HG02973 (cell line): Measurements from ENCODE around the gene MACROD2.

Source experiments
- ATAC-seq: cut with Tn5 transposase; IDR thresholded peaks from one replicate; pipeline ENCODE4 v1.9.1; 2021; ENCODE audit warnings: moderate library complexity; ENCODE audit not compliant: unreplicated experiment

The MACROD2 gene

DNA sequence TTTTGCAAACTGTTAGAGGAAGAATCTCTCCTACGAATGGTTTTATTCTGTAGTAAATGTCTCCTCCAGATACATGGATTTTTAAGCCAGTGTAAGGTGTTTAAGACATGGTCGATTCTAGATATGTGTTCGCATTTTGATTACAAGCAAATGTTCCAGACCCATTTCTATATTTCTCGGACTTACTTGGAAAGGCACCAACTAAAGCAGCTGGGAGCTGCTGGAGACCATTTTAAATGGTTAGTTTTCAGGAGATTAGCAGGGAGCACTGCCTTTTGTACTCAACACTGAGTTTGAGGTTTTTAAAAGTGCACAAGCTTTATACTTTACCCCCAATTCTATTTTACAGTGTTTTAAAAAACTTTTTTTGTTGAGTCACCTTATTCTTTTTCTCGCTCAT, 1720.9 kb downstream of the MACROD2 start:
- no peak for ATAC-seq

DNA sequence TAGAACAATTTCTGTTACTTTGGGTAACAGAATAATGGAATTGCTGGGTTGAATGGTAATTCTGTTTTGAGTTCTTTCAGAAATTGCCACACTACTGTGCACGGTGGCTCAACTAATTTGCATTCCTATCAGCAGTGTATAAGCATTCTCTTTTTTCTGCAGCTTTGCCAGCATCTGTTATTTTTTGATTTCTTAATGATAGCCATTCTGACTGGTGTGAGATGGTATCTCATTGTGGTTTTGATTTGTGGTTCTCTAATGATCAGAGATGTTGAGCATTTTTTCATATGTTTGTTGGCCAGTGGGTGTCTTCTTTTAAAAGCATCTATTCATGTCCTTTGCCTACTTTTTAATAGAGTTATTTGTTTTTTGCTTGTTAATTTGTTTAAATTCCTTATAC, 1731.1 kb downstream of the MACROD2 start:
- no peak for ATAC-seq

DNA sequence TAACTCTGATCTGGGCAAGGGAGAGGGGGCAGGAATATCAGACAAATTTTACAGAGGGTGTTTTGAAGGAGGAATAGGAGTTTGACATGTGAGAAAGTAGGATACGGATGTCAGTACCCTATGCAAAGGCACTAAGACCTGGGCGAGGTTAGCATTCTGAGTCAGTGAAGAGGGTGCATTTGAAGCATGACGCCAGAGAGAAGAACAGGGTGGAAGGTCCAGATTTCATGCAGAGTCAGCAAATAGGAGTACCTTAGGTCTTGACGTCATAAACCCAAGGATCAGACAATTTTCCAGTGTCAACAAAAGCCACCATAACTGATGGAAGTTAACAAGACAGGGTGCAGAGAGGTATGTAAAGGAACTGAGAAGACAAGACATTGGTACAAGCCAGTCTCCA, 1738.7 kb downstream of the MACROD2 start:
- ATAC-seq, result no peak

DNA sequence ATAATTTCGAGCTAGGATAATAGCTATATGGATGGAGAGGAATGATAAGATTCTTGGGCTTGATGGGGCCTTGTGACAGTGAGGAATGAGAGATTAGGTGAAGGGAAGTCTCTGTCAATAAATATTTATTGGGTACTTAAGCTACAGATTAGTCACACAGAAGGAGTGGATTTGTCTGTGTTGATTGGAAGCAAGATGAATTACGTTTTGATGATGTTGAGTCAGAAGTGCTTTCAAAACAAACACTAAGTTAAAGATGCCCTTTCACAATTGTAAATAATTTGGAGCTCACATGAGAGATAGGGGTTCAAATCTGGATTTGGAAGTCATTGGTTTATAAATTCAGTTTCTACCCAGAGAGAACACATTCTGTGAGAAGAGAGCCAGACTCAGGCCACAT, 1743.7 kb downstream of the MACROD2 start:
- no peak for ATAC-seq

DNA sequence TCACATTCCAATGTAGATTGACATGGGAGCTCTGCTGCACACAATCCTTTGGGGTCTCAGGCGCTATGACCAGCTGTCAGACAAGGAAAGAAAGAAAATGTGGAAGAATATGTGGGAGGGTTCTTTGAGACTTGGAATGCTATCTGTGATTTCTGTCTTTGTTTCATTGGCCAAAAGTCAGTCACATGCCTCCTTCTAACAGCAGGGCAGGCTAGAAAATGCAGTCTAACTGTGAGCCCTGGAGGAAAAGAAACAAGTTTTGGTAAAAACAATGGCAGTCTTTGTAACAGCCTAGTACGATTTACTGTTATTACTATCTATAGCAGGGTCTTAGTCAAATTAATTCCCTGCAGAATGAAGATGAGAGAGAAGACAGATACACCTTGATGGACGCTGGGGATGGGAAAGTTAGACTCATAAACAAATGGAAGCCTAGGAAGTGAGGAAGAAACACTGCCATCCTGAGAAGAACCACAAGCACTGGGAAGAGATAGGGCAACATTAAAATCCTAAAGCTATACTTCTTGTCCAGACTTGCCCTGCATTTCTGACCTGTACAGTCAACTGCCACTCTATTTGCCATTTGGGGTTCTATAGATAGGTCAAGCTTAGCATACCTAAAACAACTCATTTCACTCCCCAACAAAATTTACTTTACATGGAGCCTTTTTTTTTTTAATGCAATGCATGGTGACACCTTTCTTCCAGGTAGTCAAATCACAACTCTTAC, 1744.9 kb downstream of the MACROD2 start:
- no peak for ATAC-seq

DNA sequence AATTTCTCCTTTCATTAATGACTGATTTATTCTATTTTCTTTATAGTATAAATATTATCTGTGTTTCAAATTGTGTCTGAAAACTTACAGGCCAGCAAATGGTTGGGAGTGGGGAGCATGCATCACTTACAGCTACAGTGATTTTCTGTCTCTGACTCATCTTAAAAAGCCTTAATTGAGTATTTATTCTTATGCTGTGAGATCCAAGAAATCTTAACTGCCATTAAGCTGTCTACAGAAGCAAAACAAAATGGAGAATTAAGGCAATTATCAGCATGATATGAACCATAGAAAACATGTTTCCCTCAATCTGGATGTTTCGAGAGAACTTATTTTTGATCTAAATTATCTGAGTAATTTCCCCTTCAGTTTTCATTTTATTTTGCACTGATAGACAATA, 1746.8 kb downstream of the MACROD2 start:
- no peak for ATAC-seq

DNA sequence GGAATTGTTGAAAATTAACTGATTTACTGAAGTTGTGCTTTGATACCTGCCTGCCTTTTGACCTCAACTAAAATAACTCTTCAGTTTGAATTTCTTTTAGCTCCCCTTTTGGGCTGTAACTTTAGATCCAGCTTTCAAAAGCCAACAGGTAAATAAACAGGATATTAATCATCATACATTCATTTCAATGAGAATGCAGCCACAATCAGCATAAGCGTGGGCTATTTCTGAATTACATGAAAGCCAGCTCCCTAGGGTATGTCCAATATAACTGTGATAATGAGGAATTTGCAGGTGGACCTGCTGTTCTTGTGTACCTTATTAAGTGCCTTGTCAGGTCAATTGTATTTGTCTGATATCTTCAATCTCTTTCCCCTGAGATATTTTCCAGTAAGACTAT, 1747.3 kb downstream of the MACROD2 start:
- no peak for ATAC-seq

DNA sequence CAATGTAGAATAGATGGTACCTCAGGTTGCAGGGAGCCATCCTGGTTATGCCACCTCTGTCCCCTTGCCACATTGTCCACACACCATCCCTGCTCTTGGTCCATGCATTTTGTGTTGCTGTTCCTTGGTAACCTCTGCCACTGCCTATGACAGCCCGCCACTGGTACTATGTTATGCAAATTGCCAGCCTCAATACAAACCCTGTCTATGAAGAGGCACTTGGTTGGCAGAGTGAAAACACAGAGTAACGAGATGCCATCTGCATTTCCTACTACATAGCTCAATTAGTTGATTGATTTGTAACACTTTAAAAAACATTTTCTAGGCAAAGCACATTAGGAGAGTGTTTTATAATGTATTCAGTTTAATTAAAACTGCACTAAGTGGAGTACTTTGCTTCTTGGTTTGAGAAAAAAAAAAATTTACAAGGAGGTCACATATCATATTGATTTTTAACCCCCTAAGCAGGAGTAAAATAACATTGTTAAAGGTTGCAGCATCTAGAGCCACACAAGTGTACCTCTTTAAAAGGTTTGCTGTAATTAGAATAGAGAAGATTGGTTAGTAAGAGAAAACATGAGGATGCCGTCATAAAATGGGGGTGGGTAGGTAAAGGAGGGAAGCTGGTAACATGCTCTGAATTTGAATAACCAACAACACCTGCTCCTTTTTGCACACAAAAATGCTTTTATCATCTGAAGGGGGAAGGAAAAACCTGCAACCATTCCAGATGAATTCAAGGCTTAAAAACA, 1760.9 kb downstream of the MACROD2 start:
- ATAC-seq, result no peak

DNA sequence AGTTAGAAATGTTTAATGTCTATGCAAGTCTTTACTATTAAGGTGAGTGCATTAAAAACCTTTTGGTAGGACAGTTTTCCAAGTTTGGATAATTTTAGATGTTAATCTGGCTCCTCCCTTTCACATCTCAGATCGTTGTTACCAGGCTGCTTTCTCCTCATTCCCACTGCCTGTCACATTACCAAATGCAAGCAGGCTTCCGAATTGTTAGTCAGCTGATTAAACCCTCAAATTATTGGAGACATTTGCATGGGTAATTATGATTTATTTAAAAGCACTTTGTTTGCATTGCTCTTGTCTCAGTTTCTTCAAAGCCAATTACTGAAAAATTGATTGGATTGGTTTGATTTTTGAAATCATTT, 1761.4 kb downstream of the MACROD2 start:
- ATAC-seq, result no peak

DNA sequence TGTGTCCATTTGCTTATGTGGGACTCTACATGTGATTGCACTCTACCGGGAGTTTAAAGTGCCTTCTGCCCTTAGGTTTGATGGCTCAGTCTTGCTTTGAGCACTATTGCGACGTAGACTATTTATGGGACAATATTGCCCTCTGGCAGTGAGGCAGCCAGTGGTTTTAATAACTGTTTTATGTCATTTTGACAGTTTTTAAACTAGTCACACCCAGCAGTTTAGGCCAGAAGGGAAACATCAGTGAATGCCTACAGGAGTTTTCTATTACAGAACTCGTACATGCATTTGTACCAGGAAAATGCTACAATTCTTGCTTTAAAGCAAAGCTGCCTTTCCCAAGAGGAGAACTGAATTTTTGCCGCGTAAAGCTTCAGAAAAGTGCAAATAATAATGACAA, 1764.3 kb downstream of the MACROD2 start:
- no peak for ATAC-seq

DNA sequence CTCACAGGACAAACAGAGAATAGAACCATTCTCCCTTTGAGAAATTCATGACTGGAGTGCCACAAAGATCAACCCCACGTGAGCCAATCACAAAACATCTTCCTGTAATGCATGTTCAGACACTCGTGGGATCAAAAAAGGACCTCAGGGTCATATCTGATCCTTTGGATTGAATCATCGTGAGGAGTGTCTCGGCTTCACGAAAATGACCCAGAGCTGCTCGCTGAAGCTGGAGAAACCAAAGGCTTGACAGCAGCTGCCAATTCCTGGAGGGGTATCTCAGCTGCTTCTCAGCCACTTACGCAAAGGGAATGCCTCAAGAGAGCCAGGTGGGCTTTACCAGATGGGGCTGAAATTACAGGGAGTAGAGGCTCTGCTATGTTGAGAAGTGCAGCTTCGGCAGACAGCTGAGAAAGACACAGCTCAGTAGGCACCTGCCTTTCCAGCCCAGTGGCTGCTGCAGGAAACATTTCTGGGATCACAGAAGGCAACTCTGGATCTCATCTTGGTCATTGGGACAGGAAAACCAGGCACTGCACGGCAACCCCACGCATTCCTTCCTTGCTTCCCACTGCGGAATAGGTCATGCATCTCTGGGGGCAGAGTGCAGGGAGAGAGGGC, 1764.8 kb downstream of the MACROD2 start:
- ATAC-seq, result no peak

DNA sequence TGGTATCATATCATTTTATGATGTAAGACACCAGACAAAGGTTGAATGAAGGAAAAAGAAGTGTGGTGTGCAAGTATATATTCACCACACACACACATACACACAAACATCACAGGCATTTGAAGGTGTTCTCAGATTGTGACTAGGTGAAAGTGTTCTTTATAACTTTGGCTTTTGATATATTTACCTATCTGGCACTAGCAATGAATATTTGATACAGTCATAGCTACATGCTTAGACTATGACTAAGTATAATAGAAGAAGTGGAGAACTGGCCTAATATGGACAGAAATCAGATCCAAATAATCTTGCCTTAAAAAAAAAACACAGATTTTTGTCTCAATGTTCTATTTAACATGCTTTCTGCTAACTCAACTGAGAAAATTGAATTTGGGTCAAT, 1768.0 kb downstream of the MACROD2 start:
- ATAC-seq, result no peak

DNA sequence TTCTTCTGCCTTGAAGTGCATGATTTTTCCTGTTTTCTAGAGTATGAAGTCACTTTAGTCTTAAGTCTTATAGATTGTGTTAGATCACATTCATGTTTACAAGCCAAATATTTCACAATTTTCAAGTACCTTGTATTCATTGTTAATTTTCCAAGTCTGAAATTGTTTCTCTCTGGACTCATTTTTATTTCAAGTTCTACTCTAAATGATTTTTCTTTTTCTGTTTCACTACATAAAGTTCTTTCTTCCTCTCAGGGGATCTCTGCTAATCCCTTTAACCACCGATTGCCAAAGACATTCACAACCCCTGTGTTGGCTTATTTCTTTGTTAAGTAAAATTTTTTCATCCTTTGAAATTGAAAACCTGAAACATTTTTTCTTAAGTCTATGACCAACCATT, 1772.3 kb downstream of the MACROD2 start:
- no peak for ATAC-seq

DNA sequence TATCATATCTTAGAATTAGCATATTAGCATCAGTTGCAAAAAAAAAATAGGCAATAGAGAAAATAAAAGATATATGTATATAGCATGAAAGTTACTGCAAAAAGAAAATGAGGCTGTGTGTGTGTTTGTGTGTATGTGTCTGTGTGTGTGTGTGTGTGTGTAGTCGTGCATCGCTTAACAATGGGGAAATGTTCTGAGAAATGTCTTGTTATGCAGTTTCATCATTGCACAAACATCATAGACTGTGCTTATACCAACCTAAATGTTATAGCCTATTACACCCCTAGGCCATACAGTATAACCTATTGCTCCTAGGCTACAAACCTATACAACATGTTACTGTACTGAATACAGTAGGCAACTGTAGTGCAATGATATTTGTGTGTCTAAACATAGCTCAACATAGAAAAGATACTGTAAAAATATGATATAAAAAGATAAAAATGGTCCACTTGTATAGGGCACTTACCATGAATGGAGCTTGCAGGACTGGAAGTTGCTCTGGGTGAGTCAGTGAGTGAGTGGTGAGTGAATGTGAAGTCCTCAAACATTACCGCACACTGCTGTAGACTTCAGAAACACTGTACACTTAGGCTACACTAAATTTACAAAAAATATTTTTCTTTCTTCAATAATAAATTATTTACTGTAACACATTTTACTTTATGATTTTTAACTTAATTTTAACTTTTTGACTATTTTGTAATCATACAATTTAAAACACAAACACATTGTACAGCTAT, 1772.9 kb downstream of the MACROD2 start:
- ATAC-seq, result no peak

DNA sequence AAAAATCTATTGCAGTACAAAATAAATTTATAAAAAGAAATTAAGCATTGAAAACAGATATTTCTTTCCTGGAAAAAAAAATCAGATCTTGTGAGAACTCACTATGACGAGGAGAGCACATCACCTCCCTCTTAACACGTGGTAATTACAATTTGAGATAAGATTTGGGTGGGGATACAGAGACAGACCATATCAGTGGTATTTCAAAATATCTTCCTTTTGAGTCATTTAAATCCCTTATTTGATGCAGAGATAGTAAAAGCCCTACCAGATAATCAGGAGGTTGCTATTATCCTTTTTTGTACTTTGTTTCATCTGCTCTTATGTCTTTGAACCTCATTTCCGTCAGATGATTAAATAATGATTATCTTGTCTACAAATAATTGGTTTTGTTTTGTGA, 1777.5 kb downstream of the MACROD2 start:
- ATAC-seq, result no peak

DNA sequence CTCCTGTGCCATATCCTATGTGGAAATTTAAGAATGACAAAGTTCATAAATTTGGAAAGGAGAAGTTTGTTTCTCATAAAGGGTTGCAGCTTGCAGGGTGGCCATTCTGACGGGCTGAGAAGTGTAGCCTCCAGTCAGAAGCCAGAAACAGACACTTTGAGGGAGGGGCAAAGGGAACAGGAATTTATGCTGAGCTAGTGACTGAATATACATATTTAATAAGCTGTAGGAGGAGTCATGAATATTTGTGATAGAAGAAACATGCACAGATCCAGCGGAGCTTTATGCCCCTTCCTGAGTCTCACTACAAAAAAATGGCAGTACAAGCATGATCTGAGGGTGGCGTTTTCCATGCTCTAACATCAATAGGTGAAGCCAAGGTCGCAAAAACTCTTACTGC, 1779.6 kb downstream of the MACROD2 start:
- ATAC-seq, result no peak

DNA sequence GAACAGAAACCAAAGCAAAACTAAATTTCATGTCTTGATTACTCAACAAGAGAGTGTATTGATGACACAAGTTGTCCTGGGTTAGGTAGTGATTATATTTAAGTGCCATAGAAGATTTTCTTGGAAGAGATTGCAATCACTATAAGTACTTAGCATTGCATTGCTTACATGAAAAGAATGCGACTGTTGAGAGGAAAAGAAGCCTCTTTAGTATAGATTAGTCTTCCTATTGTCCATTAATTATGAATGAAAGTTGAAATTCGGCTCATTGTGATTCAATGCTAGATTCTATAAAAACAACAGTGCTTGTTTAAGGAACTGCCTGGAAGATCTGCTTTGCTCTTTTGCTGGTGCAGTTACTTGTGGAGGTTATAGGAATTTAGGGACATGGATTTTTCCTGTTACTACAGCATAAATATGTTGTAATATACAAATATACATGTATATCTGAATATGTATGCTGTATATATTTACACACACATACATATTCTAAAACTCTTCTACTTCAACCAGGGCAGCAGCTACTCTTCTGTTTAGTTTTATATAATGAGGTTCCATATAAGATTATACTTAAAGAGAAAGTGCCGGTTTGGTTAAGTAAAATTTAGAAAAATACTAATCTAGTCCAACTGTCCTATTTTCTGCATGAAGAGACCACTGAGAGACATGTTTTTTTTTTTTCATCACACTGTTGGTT, 1781.6 kb downstream of the MACROD2 start:
- ATAC-seq, result no peak

DNA sequence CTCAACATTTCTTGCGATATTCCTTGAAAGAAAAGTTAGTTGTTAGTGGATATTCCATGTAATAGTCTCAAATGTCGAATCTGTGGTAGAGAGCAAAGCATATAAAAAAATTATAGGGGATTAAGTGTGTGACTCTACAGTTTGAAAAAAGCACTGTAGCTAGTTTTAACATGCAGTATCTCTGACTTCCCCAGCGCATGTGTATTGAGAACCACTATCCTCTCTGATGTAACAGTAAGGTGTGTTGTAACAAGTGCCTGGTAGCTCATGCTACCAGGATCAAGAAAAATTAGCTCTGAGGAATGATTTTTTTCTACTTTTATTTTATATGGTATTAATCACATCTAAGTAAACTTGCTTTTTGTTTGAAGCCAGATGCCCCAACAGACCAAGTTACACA, 1788.7 kb downstream of the MACROD2 start:
- no peak for ATAC-seq

DNA sequence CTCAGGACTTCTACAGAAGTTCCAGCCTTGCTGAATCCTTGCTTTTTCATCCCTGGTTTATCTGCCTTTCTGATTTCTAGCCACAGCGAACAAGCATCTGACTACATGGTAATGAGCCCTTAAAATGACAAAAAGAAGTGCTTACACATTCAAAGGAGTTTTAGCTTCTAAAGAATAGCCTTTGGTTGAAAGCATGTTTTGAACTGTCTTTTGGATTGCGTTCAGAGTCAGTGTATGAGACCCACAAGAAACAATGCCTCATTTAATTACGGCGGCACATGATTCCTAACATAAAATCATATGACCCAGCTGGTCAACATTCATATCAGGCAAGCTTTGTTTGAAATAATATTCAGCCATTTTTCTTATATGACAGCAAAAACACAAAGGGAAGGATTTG, 1793.8 kb downstream of the MACROD2 start:
- ATAC-seq, result no peak

DNA sequence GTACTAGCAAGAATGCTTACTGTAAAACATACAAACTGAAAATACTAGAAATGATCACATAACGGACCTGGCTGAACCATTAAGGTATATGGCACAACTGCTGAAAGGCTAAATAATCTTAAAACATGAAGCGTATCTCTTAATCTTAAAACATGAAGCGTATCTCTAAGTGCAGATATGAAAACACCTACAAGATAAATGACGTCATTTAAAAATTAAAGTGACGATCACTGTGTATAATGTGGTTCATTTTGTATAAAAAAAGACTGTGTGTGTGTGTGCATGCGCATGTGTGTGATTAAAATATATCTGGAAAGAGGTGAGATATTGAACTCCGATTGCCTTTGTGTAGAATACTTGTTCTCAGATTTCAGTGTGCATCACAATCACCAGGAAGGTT, 1797.5 kb downstream of the MACROD2 start:
- ATAC-seq, result no peak

DNA sequence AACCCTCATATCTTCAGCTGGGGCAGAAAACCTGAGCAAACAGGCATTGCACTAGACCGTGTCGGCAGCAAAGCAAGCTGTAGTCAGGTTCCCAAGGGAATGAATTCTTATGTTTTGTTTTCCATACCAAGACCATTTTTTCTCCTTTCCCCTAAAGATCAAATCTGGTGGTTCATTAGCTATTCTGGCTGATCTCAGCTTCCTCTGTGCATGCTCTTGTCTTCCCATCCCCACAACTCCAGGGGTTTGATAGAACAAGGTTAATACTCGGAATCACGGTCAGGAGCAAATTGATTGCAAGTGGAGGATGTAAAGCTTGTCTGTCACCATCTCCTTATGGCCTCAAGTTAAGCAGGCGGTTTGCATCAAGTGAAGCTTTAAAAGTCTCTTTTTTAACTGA, 1799.1 kb downstream of the MACROD2 start:
- ATAC-seq, result no peak
